ENCODE results near the gene RELN. TPM values are rescaled to one million over a fixed set of nuclear protein-coding genes. Genes with fewer than 3 reads are reported as not detected.

The RELN gene
- total RNA-seq, 1 experiment from 2014 or later = 4.3 TPM

DNA sequence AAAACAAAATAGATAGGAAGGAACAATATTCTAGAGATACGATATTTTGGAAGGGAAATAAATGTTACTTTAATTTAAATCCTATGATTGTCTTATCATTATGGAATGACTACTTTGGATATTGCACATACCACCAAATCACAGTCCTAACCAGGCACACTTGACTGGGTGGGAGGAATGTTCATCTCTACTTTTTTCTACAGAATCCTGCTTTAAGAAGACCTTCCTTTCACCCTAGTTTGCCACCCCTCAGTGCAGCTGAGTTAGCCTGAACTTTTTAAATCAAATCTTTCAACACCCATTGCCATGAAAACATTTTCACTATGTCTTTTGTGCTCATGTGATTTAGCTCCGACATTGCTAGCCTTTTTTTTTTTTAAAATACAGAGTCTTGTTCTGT lies 38.1 kb downstream of the RELN start:
- BruUV-seq (replicated peaks) = no TSS peak
- no peaks in the 10 kb centered on the region for H3K4me1 Mint-ChIP-seq (ENCODE audit: low read depth, unreplicated experiment)
- intact Hi-C loops (cut with micrococcal nuclease; ENCODE audit: unreplicated experiment) = no loop called here
- no peak overlapping the region for H3K4me3 ChIP-seq (ENCODE audit: low read depth, low read length)
- CTCF ChIA-PET = no interaction called here
- H3K27ac Mint-ChIP-seq (ENCODE audit: unreplicated experiment) = no peak overlapping the region
- no peaks in the 10 kb centered on the region for H3K36me3 Mint-ChIP-seq (ENCODE audit: insufficient read depth, unreplicated experiment)
- no peak for DNase-seq
- H3K4me3 Mint-ChIP-seq (ENCODE audit: unreplicated experiment) = no peak overlapping the region
- no peaks in the 10 kb centered on the region for H3K36me3 ChIP-seq (ENCODE audit: control insufficient read depth, insufficient read depth, low read length)
- H3K9me3 ChIP-seq = 0 out of 2 replicates have a peak, but pooled peaks cover 4% of the 10 kb centered on the region
- H3K27me3 ChIP-seq (replicated peaks; ENCODE audit: control insufficient read depth, insufficient read depth, low read length) = no peaks in the 10 kb centered on the region
- H3K9me3 Mint-ChIP-seq (ENCODE audit: unreplicated experiment) = no peaks in the 10 kb centered on the region
- no peaks in the 10 kb centered on the region for H3K27me3 Mint-ChIP-seq (ENCODE audit: insufficient read depth, unreplicated experiment)
- POLR2A ChIA-PET = no interaction called here
- no peaks in the 10 kb centered on the region for H3K4me1 ChIP-seq
- no peak for TF ChIP-seq CTCF (IDR thresholded peaks at IDR 0.05; ENCODE audit: insufficient read depth in 1 of 2, low read depth in 1 of 2, low read length in 1 of 2, severe bottlenecking in 1 of 2, unreplicated experiment in 1 of 2)

DNA sequence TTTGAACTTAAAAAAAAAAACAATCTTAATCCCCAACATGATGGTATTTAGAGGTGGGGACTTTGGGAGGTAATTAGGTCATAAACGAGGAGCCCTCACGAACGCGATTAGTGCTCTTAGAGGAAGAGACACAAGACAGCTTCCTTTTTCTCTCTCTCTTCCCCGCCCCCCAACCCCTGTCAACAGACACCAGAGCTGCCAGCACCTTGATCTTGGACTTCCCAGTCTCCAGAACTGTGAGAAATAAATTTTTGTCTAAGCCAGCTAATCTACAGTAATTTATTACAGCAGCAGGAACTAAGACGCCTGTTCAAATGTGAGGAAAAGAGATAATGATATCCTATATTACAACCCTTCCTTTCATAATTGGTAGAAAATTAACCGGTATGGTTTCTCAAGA lies 40.1 kb downstream of the RELN start:
- BruUV-seq (replicated peaks) = no TSS peak
- intact Hi-C loops (cut with micrococcal nuclease; ENCODE audit: unreplicated experiment) = no loop called here

DNA sequence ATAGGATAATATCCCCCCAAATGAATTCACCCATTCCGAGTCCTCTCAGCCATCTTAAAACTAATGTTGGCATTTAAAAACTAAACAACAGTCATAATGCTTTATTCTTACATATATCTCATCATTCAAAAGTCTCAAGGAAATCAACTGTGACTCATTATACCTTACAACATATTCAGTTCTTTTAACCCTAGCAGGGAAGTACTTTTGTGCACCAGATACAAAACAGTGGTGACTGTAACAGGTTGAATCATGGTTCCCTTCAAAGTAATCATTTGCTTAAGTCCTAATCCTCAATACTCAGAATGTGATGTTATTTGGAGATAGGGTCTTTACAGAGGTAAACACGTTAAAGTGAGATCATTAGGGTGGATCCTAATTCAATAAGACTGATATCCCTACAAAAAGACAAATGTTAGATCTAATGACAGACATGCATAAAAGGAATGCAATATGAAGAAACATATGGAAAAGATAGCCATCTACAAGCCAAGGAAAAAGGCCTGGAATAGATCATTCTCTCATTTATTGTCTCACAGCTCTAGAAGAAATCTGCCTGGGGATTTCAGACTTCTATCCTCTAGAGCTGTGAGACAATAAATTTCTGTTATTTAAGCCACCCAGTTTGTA lies 42.3 kb downstream of the RELN start:
- intact Hi-C loops (cut with micrococcal nuclease; ENCODE audit: unreplicated experiment) = no loop called here
- no peaks in the 10 kb centered on the region for H3K4me1 ChIP-seq
- CTCF ChIA-PET = no interaction called here
- POLR2A ChIA-PET = no interaction called here
- no peaks in the 10 kb centered on the region for H3K4me1 Mint-ChIP-seq (ENCODE audit: low read depth, unreplicated experiment)
- no peaks in the 10 kb centered on the region for H3K36me3 Mint-ChIP-seq (ENCODE audit: insufficient read depth, unreplicated experiment)
- DNase-seq = no peak
- no peaks in the 10 kb centered on the region for H3K9me3 ChIP-seq
- H3K27me3 Mint-ChIP-seq (ENCODE audit: insufficient read depth, unreplicated experiment) = no peaks in the 10 kb centered on the region
- TF ChIP-seq CTCF (IDR thresholded peaks at IDR 0.05; ENCODE audit: insufficient read depth in 1 of 2, low read depth in 1 of 2, low read length in 1 of 2, severe bottlenecking in 1 of 2, unreplicated experiment in 1 of 2) = no peak
- H3K36me3 ChIP-seq (ENCODE audit: control insufficient read depth, insufficient read depth, low read length) = no peaks in the 10 kb centered on the region
- no TSS peak for BruUV-seq (replicated peaks)
- no peak overlapping the region for H3K4me3 ChIP-seq (ENCODE audit: low read depth, low read length)
- no peaks in the 10 kb centered on the region for H3K9me3 Mint-ChIP-seq (ENCODE audit: unreplicated experiment)
- H3K4me3 Mint-ChIP-seq (ENCODE audit: unreplicated experiment) = no peak overlapping the region
- H3K27me3 ChIP-seq (replicated peaks; ENCODE audit: control insufficient read depth, insufficient read depth, low read length) = no peaks in the 10 kb centered on the region
- no peak overlapping the region for H3K27ac Mint-ChIP-seq (ENCODE audit: unreplicated experiment)

More for the DNA sequence above, 40.1 kb downstream of the RELN start:
- ChIA-PET CTCF (no interaction called here), POLR2A (no interaction called here)
- Histone ChIP-seq H3K36me3 (ENCODE audit: control insufficient read depth, insufficient read depth, low read length) (no peaks in the 10 kb centered on the region), H3K4me3 (ENCODE audit: low read depth, low read length) (no peak overlapping the region), H3K4me1 (no peaks in the 10 kb centered on the region), H3K27me3 (replicated peaks; ENCODE audit: control insufficient read depth, insufficient read depth, low read length) (no peaks in the 10 kb centered on the region), H3K9me3 (no peaks in the 10 kb centered on the region)
- no peak for TF ChIP-seq CTCF (IDR thresholded peaks at IDR 0.05; ENCODE audit: insufficient read depth in 1 of 2, low read depth in 1 of 2, low read length in 1 of 2, severe bottlenecking in 1 of 2, unreplicated experiment in 1 of 2)
- Mint-ChIP-seq H3K4me1 (ENCODE audit: low read depth, unreplicated experiment) (no peaks in the 10 kb centered on the region), H3K9me3 (ENCODE audit: unreplicated experiment) (no peaks in the 10 kb centered on the region), H3K4me3 (ENCODE audit: unreplicated experiment) (no peak overlapping the region), H3K27me3 (ENCODE audit: insufficient read depth, unreplicated experiment) (no peaks in the 10 kb centered on the region), H3K36me3 (ENCODE audit: insufficient read depth, unreplicated experiment) (no peaks in the 10 kb centered on the region), H3K27ac (ENCODE audit: unreplicated experiment) (no peak overlapping the region)
- DNase-seq = no peak
